HepG2 (cell line): Measurements from ENCODE around the gene COX6A2. TPM values are rescaled to one million over a fixed set of nuclear protein-coding genes. Genes with fewer than 3 reads are reported as not detected.
A peak's percentile ranks its signal among the peaks of the same experiment; 100 is the strongest.

Experiments used
- KDM5A ChIP-seq: fragments of 200-600 bp; sonication (generic); IDR thresholded peaks from 2 replicates; pipeline ENCODE4 v1.7.0; 2018; ENCODE audit warnings: antibody characterized with exemption, mild to moderate bottlenecking, low read length, borderline replicate concordance
- KLF15 ChIP-seq: sonication (generic); formaldehyde crosslinking; IDR thresholded peaks from 2 replicates; pipeline ENCODE4 v1.8.1; 2023; ENCODE audit warnings: borderline replicate concordance, mild to moderate bottlenecking, inconsistent platforms, missing genetic modification reagents, mixed read lengths
- PPARG ChIP-seq: conservative IDR thresholded peaks from 2 replicates; pipeline ENCODE4 v1.6.1; 2016; ENCODE audit warnings: missing biosample characterization, missing genetic modification reagents
- SETDB1 ChIP-seq: sonication (generic); formaldehyde crosslinking; IDR thresholded peaks from 2 replicates; pipeline ENCODE4 v1.5.1; 2020; ENCODE audit warnings: missing genetic modification reagents, mild to moderate bottlenecking, borderline replicate concordance
- SP2 ChIP-seq: sonication (generic); formaldehyde crosslinking; IDR thresholded peaks from 2 replicates; pipeline ENCODE4 v1.5.1; 2020; ENCODE audit warnings: mild to moderate bottlenecking, missing genetic modification reagents
- ZNF136 ChIP-seq: sonication (generic); formaldehyde crosslinking; IDR thresholded peaks from 2 replicates; pipeline ENCODE4 v1.8.1; 2022; ENCODE audit warnings: low read depth, mild to moderate bottlenecking, moderate library complexity, missing genetic modification reagents
- ZNF3 ChIP-seq: IDR thresholded peaks from 2 replicates; pipeline ENCODE4 v1.7.0; 2017; ENCODE audit warnings: inconsistent platforms
- ZNF83 ChIP-seq: sonication (generic); formaldehyde crosslinking; IDR thresholded peaks from 2 replicates; pipeline ENCODE4 v1.4.0; 2020; ENCODE audit warnings: missing genetic modification reagents, mild to moderate bottlenecking, borderline replicate concordance
- polyA plus RNA-seq, 8 experiments: library from polyadenylated mRNA; depleted of rRNA in 3 of 8; stranded (reverse) in 7 of 8; unstranded in 1 of 8; fragments of >200 nt; fragmentation: Illumina TruSeq in 4 of 8; extraction: Trizol in 4 of 8; gene quantifications; 2 replicates each; pipeline versions ENCODE4 v1.2.1 to v1.2.3, GENCODE V29; 2011 to 2016; ENCODE audit warnings: low read depth in 4 of 8, missing spikeins in 1 of 8, mixed read lengths in 1 of 8; ENCODE audit not compliant: insufficient read depth in 1 of 8
- total RNA-seq, 5 experiments: library from RNA; depleted of rRNA; stranded (reverse); fragments of >200 nt; fragmentation: Illumina TruSeq; extraction: Trizol; gene quantifications; 2 replicates each; pipeline ENCODE4 v1.2.3, GENCODE V29; 2016; ENCODE audit warnings: low read depth in 1 of 5
- TF ChIP-seq, protein P1 (sequence below): sonication (generic); formaldehyde crosslinking; IDR thresholded peaks from 2 replicates; pipeline ENCODE4 v1.5.0; 2020; ENCODE audit warnings: mild to moderate bottlenecking, missing genetic modification reagents, moderate library complexity
- TF ChIP-seq, protein P2 (sequence below): sonication (generic); formaldehyde crosslinking; conservative IDR thresholded peaks from 2 replicates; pipeline ENCODE4 v1.4.0; 2020; ENCODE audit warnings: mild to moderate bottlenecking, missing genetic modification reagents, moderate library complexity
- TF ChIP-seq, protein P3 (sequence below): IDR thresholded peaks from 2 replicates; pipeline ENCODE4 v1.6.1; 2016; ENCODE audit warnings: low read depth, missing genetic modification reagents, missing compliant biosample characterization
- TF ChIP-seq, protein P4 (sequence below): sonication (generic); formaldehyde crosslinking; IDR thresholded peaks from 2 replicates; pipeline ENCODE4 v1.5.0; 2020; ENCODE audit warnings: mild to moderate bottlenecking, missing genetic modification reagents
- TF ChIP-seq, protein P5 (sequence below): sonication (generic); formaldehyde crosslinking; IDR thresholded peaks from 2 replicates; pipeline ENCODE4 v1.8.0; 2022; ENCODE audit warnings: missing genetic modification reagents, mild to moderate bottlenecking, borderline replicate concordance

The COX6A2 gene
- total and polyA plus RNA-seq, 2 of the 13 experiments (the other 11 are each of a cell fraction or from before 2014, with no cell fraction given), result not detected

DNA sequence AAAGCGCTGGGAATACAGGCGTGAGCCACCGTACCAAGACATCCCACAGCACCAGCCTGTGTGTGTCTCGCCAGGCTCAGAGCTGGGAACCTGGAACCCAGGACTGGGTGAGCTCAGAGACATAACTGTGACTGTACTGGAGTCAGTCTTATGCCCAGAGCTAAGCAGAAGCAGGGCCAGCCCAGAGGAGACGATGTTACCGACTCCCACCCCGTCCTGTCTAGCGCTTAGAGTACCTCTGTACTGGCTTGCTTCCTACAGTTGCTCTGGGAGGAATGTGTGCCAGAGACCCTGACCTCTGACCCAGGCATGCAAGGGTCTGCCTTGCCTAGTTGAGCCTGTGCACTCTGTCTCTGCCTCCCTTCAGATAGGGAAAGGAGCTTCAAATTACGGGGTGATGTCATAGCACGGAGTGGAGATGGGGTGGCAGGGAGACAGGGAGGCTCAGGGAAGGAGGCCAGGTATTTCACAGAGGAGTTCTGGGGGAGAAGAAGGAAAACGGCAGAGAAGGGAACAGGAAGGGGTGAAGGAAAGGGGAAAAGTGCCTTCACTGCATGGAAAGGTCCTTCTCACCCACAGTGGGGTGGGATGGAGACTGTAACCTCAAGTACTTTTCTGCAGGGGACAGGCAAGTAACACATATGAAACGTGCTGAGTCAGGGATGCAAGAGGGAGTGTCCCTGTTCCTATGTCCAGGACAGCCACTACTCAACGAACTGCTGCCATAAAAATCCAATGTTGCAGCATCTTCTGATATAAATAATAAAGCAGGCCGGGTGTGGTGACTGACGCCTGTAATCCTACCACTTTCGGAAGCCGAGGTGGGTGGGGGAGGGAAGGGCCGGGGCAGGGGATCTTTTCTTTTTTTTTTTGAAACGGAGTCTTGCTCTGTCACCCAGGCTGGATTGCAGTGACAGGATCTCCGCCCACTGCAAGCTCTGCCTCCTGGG is 25.4 kb upstream of the COX6A2 start (continued):
- no peak for TF ChIP-seq KLF15 (CRISPR knock-in tag)
- no peak for TF ChIP-seq PPARG (CRISPR knock-in tag)
- TF ChIP-seq, protein P1, sequence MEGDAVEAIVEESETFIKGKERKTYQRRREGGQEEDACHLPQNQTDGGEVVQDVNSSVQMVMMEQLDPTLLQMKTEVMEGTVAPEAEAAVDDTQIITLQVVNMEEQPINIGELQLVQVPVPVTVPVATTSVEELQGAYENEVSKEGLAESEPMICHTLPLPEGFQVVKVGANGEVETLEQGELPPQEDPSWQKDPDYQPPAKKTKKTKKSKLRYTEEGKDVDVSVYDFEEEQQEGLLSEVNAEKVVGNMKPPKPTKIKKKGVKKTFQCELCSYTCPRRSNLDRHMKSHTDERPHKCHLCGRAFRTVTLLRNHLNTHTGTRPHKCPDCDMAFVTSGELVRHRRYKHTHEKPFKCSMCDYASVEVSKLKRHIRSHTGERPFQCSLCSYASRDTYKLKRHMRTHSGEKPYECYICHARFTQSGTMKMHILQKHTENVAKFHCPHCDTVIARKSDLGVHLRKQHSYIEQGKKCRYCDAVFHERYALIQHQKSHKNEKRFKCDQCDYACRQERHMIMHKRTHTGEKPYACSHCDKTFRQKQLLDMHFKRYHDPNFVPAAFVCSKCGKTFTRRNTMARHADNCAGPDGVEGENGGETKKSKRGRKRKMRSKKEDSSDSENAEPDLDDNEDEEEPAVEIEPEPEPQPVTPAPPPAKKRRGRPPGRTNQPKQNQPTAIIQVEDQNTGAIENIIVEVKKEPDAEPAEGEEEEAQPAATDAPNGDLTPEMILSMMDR, result 0 out of 2 replicates have a peak, but pooled peaks have one; percentile 14
- TF ChIP-seq ZNF3 (CRISPR knock-in tag), result no peak
- TF ChIP-seq, protein P2, sequence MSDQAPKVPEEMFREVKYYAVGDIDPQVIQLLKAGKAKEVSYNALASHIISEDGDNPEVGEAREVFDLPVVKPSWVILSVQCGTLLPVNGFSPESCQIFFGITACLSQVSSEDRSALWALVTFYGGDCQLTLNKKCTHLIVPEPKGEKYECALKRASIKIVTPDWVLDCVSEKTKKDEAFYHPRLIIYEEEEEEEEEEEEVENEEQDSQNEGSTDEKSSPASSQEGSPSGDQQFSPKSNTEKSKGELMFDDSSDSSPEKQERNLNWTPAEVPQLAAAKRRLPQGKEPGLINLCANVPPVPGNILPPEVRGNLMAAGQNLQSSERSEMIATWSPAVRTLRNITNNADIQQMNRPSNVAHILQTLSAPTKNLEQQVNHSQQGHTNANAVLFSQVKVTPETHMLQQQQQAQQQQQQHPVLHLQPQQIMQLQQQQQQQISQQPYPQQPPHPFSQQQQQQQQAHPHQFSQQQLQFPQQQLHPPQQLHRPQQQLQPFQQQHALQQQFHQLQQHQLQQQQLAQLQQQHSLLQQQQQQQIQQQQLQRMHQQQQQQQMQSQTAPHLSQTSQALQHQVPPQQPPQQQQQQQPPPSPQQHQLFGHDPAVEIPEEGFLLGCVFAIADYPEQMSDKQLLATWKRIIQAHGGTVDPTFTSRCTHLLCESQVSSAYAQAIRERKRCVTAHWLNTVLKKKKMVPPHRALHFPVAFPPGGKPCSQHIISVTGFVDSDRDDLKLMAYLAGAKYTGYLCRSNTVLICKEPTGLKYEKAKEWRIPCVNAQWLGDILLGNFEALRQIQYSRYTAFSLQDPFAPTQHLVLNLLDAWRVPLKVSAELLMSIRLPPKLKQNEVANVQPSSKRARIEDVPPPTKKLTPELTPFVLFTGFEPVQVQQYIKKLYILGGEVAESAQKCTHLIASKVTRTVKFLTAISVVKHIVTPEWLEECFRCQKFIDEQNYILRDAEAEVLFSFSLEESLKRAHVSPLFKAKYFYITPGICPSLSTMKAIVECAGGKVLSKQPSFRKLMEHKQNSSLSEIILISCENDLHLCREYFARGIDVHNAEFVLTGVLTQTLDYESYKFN (CRISPR knock-in tag), result peak; percentile 66
- no peak for TF ChIP-seq KDM5A
- TF ChIP-seq SP2 (CRISPR knock-in tag), result 0 out of 2 replicates have a peak, but pooled peaks have one; percentile 20
- TF ChIP-seq, protein P3, sequence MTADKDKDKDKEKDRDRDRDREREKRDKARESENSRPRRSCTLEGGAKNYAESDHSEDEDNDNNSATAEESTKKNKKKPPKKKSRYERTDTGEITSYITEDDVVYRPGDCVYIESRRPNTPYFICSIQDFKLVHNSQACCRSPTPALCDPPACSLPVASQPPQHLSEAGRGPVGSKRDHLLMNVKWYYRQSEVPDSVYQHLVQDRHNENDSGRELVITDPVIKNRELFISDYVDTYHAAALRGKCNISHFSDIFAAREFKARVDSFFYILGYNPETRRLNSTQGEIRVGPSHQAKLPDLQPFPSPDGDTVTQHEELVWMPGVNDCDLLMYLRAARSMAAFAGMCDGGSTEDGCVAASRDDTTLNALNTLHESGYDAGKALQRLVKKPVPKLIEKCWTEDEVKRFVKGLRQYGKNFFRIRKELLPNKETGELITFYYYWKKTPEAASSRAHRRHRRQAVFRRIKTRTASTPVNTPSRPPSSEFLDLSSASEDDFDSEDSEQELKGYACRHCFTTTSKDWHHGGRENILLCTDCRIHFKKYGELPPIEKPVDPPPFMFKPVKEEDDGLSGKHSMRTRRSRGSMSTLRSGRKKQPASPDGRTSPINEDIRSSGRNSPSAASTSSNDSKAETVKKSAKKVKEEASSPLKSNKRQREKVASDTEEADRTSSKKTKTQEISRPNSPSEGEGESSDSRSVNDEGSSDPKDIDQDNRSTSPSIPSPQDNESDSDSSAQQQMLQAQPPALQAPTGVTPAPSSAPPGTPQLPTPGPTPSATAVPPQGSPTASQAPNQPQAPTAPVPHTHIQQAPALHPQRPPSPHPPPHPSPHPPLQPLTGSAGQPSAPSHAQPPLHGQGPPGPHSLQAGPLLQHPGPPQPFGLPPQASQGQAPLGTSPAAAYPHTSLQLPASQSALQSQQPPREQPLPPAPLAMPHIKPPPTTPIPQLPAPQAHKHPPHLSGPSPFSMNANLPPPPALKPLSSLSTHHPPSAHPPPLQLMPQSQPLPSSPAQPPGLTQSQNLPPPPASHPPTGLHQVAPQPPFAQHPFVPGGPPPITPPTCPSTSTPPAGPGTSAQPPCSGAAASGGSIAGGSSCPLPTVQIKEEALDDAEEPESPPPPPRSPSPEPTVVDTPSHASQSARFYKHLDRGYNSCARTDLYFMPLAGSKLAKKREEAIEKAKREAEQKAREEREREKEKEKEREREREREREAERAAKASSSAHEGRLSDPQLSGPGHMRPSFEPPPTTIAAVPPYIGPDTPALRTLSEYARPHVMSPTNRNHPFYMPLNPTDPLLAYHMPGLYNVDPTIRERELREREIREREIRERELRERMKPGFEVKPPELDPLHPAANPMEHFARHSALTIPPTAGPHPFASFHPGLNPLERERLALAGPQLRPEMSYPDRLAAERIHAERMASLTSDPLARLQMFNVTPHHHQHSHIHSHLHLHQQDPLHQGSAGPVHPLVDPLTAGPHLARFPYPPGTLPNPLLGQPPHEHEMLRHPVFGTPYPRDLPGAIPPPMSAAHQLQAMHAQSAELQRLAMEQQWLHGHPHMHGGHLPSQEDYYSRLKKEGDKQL (CRISPR knock-in tag), result no peak
- TF ChIP-seq, protein P4, sequence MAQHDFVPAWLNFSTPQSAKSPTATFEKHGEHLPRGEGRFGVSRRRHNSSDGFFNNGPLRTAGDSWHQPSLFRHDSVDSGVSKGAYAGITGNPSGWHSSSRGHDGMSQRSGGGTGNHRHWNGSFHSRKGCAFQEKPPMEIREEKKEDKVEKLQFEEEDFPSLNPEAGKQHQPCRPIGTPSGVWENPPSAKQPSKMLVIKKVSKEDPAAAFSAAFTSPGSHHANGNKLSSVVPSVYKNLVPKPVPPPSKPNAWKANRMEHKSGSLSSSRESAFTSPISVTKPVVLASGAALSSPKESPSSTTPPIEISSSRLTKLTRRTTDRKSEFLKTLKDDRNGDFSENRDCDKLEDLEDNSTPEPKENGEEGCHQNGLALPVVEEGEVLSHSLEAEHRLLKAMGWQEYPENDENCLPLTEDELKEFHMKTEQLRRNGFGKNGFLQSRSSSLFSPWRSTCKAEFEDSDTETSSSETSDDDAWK (CRISPR knock-in tag), result no peak
- TF ChIP-seq, protein P5, sequence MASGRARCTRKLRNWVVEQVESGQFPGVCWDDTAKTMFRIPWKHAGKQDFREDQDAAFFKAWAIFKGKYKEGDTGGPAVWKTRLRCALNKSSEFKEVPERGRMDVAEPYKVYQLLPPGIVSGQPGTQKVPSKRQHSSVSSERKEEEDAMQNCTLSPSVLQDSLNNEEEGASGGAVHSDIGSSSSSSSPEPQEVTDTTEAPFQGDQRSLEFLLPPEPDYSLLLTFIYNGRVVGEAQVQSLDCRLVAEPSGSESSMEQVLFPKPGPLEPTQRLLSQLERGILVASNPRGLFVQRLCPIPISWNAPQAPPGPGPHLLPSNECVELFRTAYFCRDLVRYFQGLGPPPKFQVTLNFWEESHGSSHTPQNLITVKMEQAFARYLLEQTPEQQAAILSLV (CRISPR knock-in tag), result peak; percentile 34; the same call in 1 of the 2 replicates
- no peak for TF ChIP-seq ZNF136 (CRISPR knock-in tag)
- no peak for TF ChIP-seq SETDB1 (CRISPR knock-in tag)
- no peak for TF ChIP-seq ZNF83 (CRISPR knock-in tag)
